Measurements from ENCODE around the gene SMCP.

DNA sequence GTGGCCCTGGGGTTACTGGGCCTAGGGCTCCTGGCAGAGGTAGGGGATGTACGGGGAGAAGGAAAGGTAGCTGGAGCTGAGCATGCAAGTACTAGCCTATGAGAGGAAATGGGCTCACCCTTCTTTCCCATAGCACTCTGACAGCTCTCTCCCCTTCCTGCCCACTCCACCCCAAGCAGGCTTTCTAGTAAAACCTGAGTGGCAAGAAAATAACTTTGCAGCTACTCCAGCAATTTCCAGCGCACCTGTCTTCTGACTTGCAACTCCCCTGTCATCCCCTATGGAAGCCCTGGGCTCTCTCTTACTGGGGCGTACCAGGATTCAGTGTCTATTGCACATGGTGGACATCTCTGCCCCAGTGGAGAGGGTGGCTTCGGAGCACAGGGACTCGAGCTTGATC, 23.5 kb downstream of the SMCP start:
- TF ChIP-seq POLR2A (IDR thresholded peaks at IDR 0.05; ENCODE audit: insufficient read depth in 1 of 2, low read depth in 2 of 2, low read length in 2 of 2) (no peak), BCL6 (CRISPR knock-in tag; IDR thresholded peaks at IDR 0.05) (no peak)
- TF ChIP-seq, protein P1, sequence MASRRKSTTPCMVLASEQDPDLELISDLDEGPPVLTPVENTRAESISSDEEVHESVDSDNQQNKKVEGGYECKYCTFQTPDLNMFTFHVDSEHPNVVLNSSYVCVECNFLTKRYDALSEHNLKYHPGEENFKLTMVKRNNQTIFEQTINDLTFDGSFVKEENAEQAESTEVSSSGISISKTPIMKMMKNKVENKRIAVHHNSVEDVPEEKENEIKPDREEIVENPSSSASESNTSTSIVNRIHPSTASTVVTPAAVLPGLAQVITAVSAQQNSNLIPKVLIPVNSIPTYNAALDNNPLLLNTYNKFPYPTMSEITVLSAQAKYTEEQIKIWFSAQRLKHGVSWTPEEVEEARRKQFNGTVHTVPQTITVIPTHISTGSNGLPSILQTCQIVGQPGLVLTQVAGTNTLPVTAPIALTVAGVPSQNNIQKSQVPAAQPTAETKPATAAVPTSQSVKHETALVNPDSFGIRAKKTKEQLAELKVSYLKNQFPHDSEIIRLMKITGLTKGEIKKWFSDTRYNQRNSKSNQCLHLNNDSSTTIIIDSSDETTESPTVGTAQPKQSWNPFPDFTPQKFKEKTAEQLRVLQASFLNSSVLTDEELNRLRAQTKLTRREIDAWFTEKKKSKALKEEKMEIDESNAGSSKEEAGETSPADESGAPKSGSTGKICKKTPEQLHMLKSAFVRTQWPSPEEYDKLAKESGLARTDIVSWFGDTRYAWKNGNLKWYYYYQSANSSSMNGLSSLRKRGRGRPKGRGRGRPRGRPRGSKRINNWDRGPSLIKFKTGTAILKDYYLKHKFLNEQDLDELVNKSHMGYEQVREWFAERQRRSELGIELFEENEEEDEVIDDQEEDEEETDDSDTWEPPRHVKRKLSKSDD (CRISPR knock-in tag; IDR thresholded peaks at IDR 0.05; ENCODE audit: low read depth) = no peak

Measured in HepG2 (cell line).